HG02588 (cell line): ENCODE measurements around the gene CGNL1.

Experiments used
- ATAC-seq: cut with Tn5 transposase; IDR thresholded peaks from one replicate; pipeline ENCODE4 v1.9.1; 2021; ENCODE audit warnings: mild to moderate bottlenecking, moderate library complexity; ENCODE audit not compliant: unreplicated experiment

Gene CGNL1

GRCh38 chr15:57421551-57421950, 45.2 kb downstream of the CGNL1 start:
- no peak for ATAC-seq

GRCh38 chr15:57422113-57422754, 45.9 kb downstream of the CGNL1 start:
- ATAC-seq: peak; percentile 91

- ATAC-seq: no peak
These were observed 47.4 kb downstream of the CGNL1 start for GRCh38 chr15:57423599-57424140.

- no peak for ATAC-seq
These were observed 48.5 kb downstream of the CGNL1 start for GRCh38 chr15:57424628-57425405.

GRCh38 chr15:57425842-57426241, 49.5 kb downstream of the CGNL1 start:
- ATAC-seq: no peak

- no peak for ATAC-seq
These were observed 51.1 kb downstream of the CGNL1 start for GRCh38 chr15:57427367-57427821.

- no peak for ATAC-seq
These were observed 55.9 kb downstream of the CGNL1 start for GRCh38 chr15:57432141-57432741.

- ATAC-seq: no peak
These were observed 59.9 kb downstream of the CGNL1 start for GRCh38 chr15:57436166-57436565.

GRCh38 chr15:57436961-57437360, 60.7 kb downstream of the CGNL1 start:
- ATAC-seq: no peak

- no peak for ATAC-seq
These were observed 61.3 kb downstream of the CGNL1 start for GRCh38 chr15:57437564-57437963.

GRCh38 chr15:57438166-57438565, 61.9 kb downstream of the CGNL1 start:
- no peak for ATAC-seq

GRCh38 chr15:57439128-57440027, 63.1 kb downstream of the CGNL1 start:
- no peak for ATAC-seq

- ATAC-seq: no peak
These were observed 63.9 kb downstream of the CGNL1 start for GRCh38 chr15:57440167-57440566.

GRCh38 chr15:57440799-57441198, 64.5 kb downstream of the CGNL1 start:
- ATAC-seq: no peak

- ATAC-seq: no peak
These were observed 66.0 kb downstream of the CGNL1 start for GRCh38 chr15:57442335-57442734.

GRCh38 chr15:57443486-57443885, 67.2 kb downstream of the CGNL1 start:
- no peak for ATAC-seq

- no peak for ATAC-seq
These were observed 68.7 kb downstream of the CGNL1 start for GRCh38 chr15:57444877-57445513.

GRCh38 chr15:57445872-57446271, 69.6 kb downstream of the CGNL1 start:
- ATAC-seq: no peak

GRCh38 chr15:57446393-57446792, 70.1 kb downstream of the CGNL1 start:
- ATAC-seq: no peak

- no peak for ATAC-seq
These were observed 75.2 kb downstream of the CGNL1 start for GRCh38 chr15:57451555-57451954.
